Stomach smooth muscle (tissue), 2 donors: Measurements from ENCODE around the gene JPT2.

Experiments
- H3K27ac ChIP-seq: one replicate; pipeline ENCODE4 v1.7.0; 2013; ENCODE audit warnings: mild to moderate bottlenecking, low read length, inconsistent platforms
- H3K27me3 ChIP-seq, 2 donors: one replicate each; pipeline ENCODE4 v1.7.0; 2013; ENCODE audit warnings: low read length in 2 of 2; ENCODE audit not compliant: insufficient read depth in 2 of 2, control insufficient read depth in 1 of 2
- H3K36me3 ChIP-seq, 2 donors: one replicate each; pipeline ENCODE4 v1.7.0; 2013; ENCODE audit warnings: low read length in 2 of 2; ENCODE audit not compliant: control insufficient read depth in 2 of 2, insufficient read depth in 2 of 2
- H3K4me1 ChIP-seq: one replicate; pipeline ENCODE4 v1.7.0; 2013; ENCODE audit warnings: low read length; ENCODE audit not compliant: control insufficient read depth, insufficient read depth
- H3K4me3 ChIP-seq, 2 donors: one replicate each; pipeline ENCODE4 v1.7.0; 2013; ENCODE audit warnings: low read length in 2 of 2
- H3K9ac ChIP-seq, 2 donors: one replicate each; pipeline ENCODE4 v1.7.0; 2013; ENCODE audit warnings: low read length in 2 of 2, mild to moderate bottlenecking in 1 of 2
- H3K9me3 ChIP-seq, 2 donors: one replicate each; pipeline ENCODE4 v1.7.0; 2013; ENCODE audit warnings: low read length in 2 of 2; ENCODE audit not compliant: control insufficient read depth in 2 of 2
- donor health status: healthy.
- donor health status: Pancreatic carcinoma.

JPT2 gene

DNA sequence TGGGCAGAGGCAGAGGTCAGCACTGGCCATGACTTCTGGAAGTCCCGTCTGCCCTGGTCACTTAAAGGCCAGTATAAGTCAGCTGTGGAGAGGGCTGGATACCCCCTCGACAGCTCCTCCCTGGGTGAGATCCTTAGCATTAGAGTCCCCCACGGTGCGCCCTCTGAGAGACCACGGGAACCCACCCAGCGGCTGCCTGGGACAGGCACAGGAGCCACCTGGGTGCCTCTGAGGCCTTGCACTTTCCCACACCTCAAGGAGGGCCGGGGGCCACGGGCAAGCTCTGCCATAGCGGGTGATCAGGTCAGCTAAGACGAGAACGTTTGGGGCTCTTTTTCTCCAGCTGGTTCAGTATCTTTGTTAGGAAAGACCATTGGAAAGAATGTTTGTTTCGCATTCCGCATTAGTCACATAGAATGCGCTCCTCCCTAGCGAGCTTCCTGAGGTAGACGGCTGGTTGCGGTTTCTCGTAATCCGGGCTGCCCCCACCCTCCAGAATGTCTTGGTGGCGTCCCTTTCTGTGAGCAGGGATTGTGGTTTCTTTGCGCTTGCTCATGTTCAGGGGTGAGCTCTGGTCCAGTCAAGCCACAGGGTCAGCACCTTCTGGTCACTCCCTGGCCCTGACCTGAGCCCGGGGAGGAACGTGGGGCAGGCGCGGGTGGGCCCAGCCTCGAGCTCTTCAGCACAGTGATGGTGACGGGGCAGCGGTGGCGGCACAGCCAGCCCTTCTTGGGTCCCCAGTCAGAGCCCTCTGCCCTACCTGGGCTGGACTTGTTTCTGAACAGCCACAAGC, 68.0 kb downstream of the JPT2 start:
- no peaks in the 10 kb centered on the region for H3K4me1 ChIP-seq
- peaks cover 34 to 51% of the 10 kb centered on the region in 2 donors for H3K36me3 ChIP-seq
- no peaks in the 10 kb centered on the region for H3K27me3 ChIP-seq
- H3K4me3 ChIP-seq = no peak overlapping the region
- H3K9ac ChIP-seq = no peak overlapping the region
- no peaks in the 10 kb centered on the region for H3K9me3 ChIP-seq
- H3K27ac ChIP-seq = no peak overlapping the region

DNA sequence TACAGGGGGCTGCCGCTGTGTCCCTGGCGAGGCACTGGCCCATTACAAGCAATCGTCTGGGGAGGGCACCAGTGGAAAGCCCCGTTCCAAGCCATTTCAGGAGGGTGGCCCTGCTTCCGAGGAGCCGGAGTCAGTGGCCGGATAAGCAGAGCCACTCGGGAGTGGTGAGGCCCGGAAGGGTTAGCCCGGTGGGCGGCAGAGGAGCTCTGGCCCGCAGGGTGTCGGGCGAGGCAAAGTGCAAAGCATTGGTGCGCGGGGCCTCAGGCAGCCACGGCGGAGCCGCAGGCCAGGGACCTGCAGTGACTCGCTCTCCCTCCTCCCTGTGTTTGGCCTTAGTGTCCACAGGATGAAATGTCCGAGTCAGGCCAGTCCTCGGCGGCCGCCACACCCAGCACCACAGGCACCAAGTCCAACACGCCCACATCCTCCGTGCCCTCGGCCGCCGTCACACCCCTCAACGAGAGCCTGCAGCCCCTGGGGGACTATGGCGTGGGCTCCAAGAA, 68.7 kb downstream of the JPT2 start:
- H3K4me1 ChIP-seq = no peaks in the 10 kb centered on the region
- H3K9ac ChIP-seq = no peak overlapping the region
- H3K9me3 ChIP-seq = no peaks in the 10 kb centered on the region
- H3K36me3 ChIP-seq = peaks cover 34 to 53% of the 10 kb centered on the region in 2 donors
- H3K4me3 ChIP-seq = no peak overlapping the region
- H3K27me3 ChIP-seq = no peaks in the 10 kb centered on the region
- no peak overlapping the region for H3K27ac ChIP-seq

DNA sequence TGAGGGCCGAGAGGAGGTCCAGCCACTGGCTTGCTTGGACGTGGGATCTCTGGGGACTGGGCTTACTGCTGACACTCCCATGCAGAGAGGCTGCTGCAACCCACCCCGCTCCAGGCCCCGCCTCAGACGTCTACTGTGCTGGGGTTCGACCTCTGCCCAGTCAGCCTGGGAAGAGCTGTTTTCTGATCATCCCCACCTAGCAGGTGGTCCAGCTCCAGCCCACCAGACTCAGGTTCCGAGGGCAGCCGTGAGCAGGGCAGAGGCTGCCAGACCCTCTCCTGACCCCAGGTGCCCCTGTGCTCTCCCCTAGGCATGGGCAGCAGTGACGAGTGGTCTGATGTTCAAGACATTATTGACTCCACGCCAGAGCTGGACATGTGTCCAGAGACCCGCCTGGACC, 69.9 kb downstream of the JPT2 start:
- Histone ChIP-seq H3K4me3 (no peak overlapping the region), H3K9me3 (no peaks in the 10 kb centered on the region), H3K36me3 (peaks cover 36 to 57% of the 10 kb centered on the region in 2 donors), H3K27me3 (no peaks in the 10 kb centered on the region), H3K4me1 (no peaks in the 10 kb centered on the region), H3K9ac (no peak overlapping the region), H3K27ac (no peak overlapping the region)

- Histone ChIP-seq H3K9me3 (no peaks in the 10 kb centered on the region), H3K9ac (no peak overlapping the region), H3K27me3 (no peaks in the 10 kb centered on the region), H3K27ac (no peak overlapping the region), H3K4me3 (no peak overlapping the region), H3K4me1 (no peaks in the 10 kb centered on the region), H3K36me3 (peaks cover 38 to 49% of the 10 kb centered on the region in 2 donors)
Measured at GRCh38 chr16:1749152-1750117, 71.4 kb downstream of the JPT2 start.
